ENCODE data around the gene SLC2A1.

GRCh38 chr1:42949312-42950115 is 9.2 kb downstream of the SLC2A1 start:
- no peak for TF ChIP-seq CTCF (conservative IDR thresholded peaks at IDR 0.05; ENCODE audit: low read length)
- TF ChIP-seq EZH2phosphoT487 (IDR thresholded peaks at IDR 0.05; ENCODE audit: borderline replicate concordance, low read depth, low read length): no peak

Measured in OCI-LY7 (cell line).